ENCODE results near the gene SPATS2.

GRCh38 chr12:49344486-49345050, 22.7 kb upstream of the SPATS2 start:
- no peak for TF ChIP-seq CTCF (conservative IDR thresholded peaks at IDR 0.05)
- no peak for TF ChIP-seq ZFX (IDR thresholded peaks at IDR 0.05)

Measured in C4-2B (cell line).